Activated T-cell treated with anti-CD3 and anti-CD28 coated beads, Interleukin-2, amount 50 U/mL, for 48 hours (primary cell): ENCODE data around the gene CDK11B.
A peak's percentile ranks its signal among the peaks of the same experiment; 100 is the strongest.
"Not testable (repeated sequence)": the region's sequence is repeated elsewhere in the genome, so short reads cannot be mapped to it uniquely, and the experiment has no call there.

Source experiments
- DNase-seq, 2 experiments: peaks; one replicate each; pipeline ENCODE4 v3.0.0-alpha.2; 2020

The CDK11B gene

GRCh38 chr1:1658583-1659549, at the start of gene CDK11B:
TSS of gene CDK11B (minus strand) at chr1:1659004. CDS start at chr1:1657485, 1,519 bp downstream.
- DNase-seq: peak; percentile 96

GRCh38 chr1:1707897-1708296, 49.1 kb upstream of the CDK11B start:
- not testable (repeated sequence) for DNase-seq

- DNase-seq: not testable (repeated sequence)
These were observed 48.4 kb upstream of the CDK11B start for GRCh38 chr1:1707241-1707640.

- not testable (repeated sequence) for DNase-seq
These were observed 46.8 kb upstream of the CDK11B start for GRCh38 chr1:1705623-1706022.

GRCh38 chr1:1704284-1704957, 45.6 kb upstream of the CDK11B start:
- not testable (repeated sequence) for DNase-seq

- no peak for DNase-seq
These were observed 45.0 kb upstream of the CDK11B start for GRCh38 chr1:1703796-1704195.

GRCh38 chr1:1702506-1702905, 43.7 kb upstream of the CDK11B start:
- DNase-seq: not testable (repeated sequence)

GRCh38 chr1:1700557-1700956, 41.8 kb upstream of the CDK11B start:
- DNase-seq: not testable (repeated sequence)

- not testable (repeated sequence) for DNase-seq
These were observed 41.3 kb upstream of the CDK11B start for GRCh38 chr1:1700067-1700466.

- not testable (repeated sequence) for DNase-seq
These were observed 40.3 kb upstream of the CDK11B start for GRCh38 chr1:1699061-1699460.

- not testable (repeated sequence) for DNase-seq
These were observed 38.8 kb upstream of the CDK11B start for GRCh38 chr1:1697358-1698183.

GRCh38 chr1:1696431-1697357, 37.9 kb upstream of the CDK11B start:
- not testable (repeated sequence) for DNase-seq

- peak; percentile 97 for DNase-seq
These were observed 34.2 kb upstream of the CDK11B start, which contains the start of gene SLC35E2B for GRCh38 chr1:1692714-1693647. TSS of gene SLC35E2B (minus strand) at chr1:1692795. CDS start at chr1:1676699, 16,096 bp downstream.

GRCh38 chr1:1692324-1692713, 33.5 kb upstream of the CDK11B start:
- peak; percentile 91 for DNase-seq

GRCh38 chr1:1691443-1691842, 32.6 kb upstream of the CDK11B start:
- not testable (repeated sequence) for DNase-seq

- not testable (repeated sequence) for DNase-seq
These were observed 30.7 kb upstream of the CDK11B start for GRCh38 chr1:1689526-1689925.

GRCh38 chr1:1687846-1688245, 29.0 kb upstream of the CDK11B start:
- DNase-seq: no peak

- DNase-seq: no peak
These were observed 25.4 kb upstream of the CDK11B start for GRCh38 chr1:1684031-1684681.

GRCh38 chr1:1683104-1683905, 24.5 kb upstream of the CDK11B start:
- no peak for DNase-seq
